ENCODE measurements around the gene ILDR1. TPM values are rescaled to one million over a fixed set of nuclear protein-coding genes. Genes with fewer than 3 reads are reported as not detected.

ILDR1 gene
- total and polyA plus RNA-seq, 2 donors (not counting 3 experiments of a cell fraction or from before 2014, with no cell fraction given) = not detected

DNA sequence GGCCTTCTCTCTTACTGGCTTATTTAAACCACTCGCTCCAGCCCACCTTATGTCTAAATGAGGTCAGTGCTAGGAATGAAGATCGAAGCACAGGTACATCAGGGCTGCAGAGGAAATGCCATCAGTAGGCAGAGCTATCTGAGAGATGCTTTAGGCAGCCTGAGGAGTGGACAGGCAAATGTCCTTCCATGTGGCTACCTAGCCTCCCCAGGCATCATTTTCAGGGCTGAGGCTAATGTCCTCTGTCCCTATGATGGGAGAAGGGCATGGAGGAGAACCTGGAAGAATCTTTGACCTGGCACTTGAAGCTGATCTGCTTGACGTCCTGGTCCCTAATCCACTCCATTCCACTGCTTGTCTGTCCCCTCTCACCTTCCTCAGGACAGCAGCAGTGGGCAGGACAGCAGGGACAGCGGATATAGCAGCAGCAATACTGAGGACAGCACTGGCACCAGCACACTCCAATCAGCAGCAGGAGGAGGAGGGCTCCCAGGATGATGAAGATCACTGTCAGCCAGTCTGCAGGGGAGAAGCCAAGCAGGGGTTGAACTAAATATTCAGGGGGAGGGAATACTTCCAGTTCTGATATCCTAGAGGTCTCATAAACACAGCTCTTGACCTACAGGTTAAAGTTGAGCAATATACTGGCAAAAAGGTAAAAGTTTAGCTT is 21.0 kb downstream of the ILDR1 start:
- DNase-seq (ENCODE audit: low read depth, low spot score) = no peak
- Histone ChIP-seq H4K20me1 (replicated peaks; ENCODE audit: control insufficient read depth, extremely low read depth, insufficient read depth, low read length) (no peaks in the 10 kb centered on the region), H3K4me1 (ENCODE audit: control insufficient read depth, extremely low read depth, insufficient read depth, low read length) (peaks cover 39% of the 10 kb centered on the region), H3K9me3 (replicated peaks; ENCODE audit: control insufficient read depth, insufficient read depth, low read length) (no peaks in the 10 kb centered on the region), H3K79me2 (ENCODE audit: control insufficient read depth, insufficient read depth, low read length) (no peaks in the 10 kb centered on the region), H3K27me3 (ENCODE audit: control insufficient read depth in 2 of 2, insufficient read depth in 2 of 2, low read length in 2 of 2) (peaks cover 0 to 5% of the 10 kb centered on the region in 2 experiments), H3K9me1 (replicated peaks; ENCODE audit: control insufficient read depth, extremely low read depth, insufficient read depth, low read length) (no peaks in the 10 kb centered on the region), H3K9ac (replicated peaks; ENCODE audit: extremely low read depth, insufficient read depth, low read length) (no peak overlapping the region), H3K36me3 (ENCODE audit: control insufficient read depth in 2 of 2, extremely low read depth in 1 of 2, insufficient read depth in 2 of 2, low read length in 2 of 2) (no peaks in the 10 kb centered on the region), H3K4me3 (replicated peaks in 1 of 3; ENCODE audit: insufficient read depth in 1 of 3, low read depth in 1 of 3, low read length in 3 of 3) (no peak overlapping the region), H3K27ac (ENCODE audit: insufficient read depth, low read depth, low read length) (no peak overlapping the region), H2AFZ (ENCODE audit: low read depth, low read length) (no peak overlapping the region), H3K4me2 (ENCODE audit: insufficient read depth, low read length) (no peak overlapping the region)
- ChIA-PET POLR2A (no interaction called here), CTCF (interaction anchor here (0.7 kb wide), 1 partner anchor 108 kb away, joined by 3 read pairs; no protein-coding TSS in a partner anchor)
- dilution Hi-C loops (cut with MboI; ENCODE audit: extremely low pct_ligation_motif_present, low sequenced_read_pairs) = no loop called here
- intact Hi-C loops (cut with micrococcal nuclease) = no loop called here
- FAIRE-seq = no peak
- no TSS peak for BruUV-seq (replicated peaks)
- no peak for TF ChIP-seq POLR2A (IDR thresholded peaks at IDR 0.05; ENCODE audit: low read depth, low read length)
- TF ChIP-seq, protein P1, sequence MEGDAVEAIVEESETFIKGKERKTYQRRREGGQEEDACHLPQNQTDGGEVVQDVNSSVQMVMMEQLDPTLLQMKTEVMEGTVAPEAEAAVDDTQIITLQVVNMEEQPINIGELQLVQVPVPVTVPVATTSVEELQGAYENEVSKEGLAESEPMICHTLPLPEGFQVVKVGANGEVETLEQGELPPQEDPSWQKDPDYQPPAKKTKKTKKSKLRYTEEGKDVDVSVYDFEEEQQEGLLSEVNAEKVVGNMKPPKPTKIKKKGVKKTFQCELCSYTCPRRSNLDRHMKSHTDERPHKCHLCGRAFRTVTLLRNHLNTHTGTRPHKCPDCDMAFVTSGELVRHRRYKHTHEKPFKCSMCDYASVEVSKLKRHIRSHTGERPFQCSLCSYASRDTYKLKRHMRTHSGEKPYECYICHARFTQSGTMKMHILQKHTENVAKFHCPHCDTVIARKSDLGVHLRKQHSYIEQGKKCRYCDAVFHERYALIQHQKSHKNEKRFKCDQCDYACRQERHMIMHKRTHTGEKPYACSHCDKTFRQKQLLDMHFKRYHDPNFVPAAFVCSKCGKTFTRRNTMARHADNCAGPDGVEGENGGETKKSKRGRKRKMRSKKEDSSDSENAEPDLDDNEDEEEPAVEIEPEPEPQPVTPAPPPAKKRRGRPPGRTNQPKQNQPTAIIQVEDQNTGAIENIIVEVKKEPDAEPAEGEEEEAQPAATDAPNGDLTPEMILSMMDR (IDR thresholded peaks at IDR 0.05; ENCODE audit: extremely low read depth in 1 of 2, insufficient read depth in 1 of 2, low read depth in 1 of 2, low read length in 2 of 2) = no peak
- no peak for TF ChIP-seq FOS (IDR thresholded peaks at IDR 0.05; ENCODE audit: borderline replicate concordance, insufficient read depth, low read length)
- TF ChIP-seq JUN (IDR thresholded peaks at IDR 0.05; ENCODE audit: borderline replicate concordance, insufficient read depth, insufficient read length, low read depth) = no peak

- Histone ChIP-seq H4K20me1 (replicated peaks; ENCODE audit: control insufficient read depth, extremely low read depth, insufficient read depth, low read length) (no peaks in the 10 kb centered on the region), H3K36me3 (ENCODE audit: control insufficient read depth in 2 of 2, extremely low read depth in 1 of 2, insufficient read depth in 2 of 2, low read length in 2 of 2) (no peaks in the 10 kb centered on the region), H3K27ac (ENCODE audit: insufficient read depth, low read depth, low read length) (no peak overlapping the region), H3K27me3 (ENCODE audit: control insufficient read depth in 2 of 2, insufficient read depth in 2 of 2, low read length in 2 of 2) (peaks cover 0 to 4% of the 10 kb centered on the region in 2 experiments), H2AFZ (ENCODE audit: low read depth, low read length) (no peak overlapping the region), H3K9ac (replicated peaks; ENCODE audit: extremely low read depth, insufficient read depth, low read length) (no peak overlapping the region), H3K4me3 (replicated peaks in 1 of 3; ENCODE audit: insufficient read depth in 1 of 3, low read depth in 1 of 3, low read length in 3 of 3) (no peak overlapping the region), H3K79me2 (ENCODE audit: control insufficient read depth, insufficient read depth, low read length) (no peaks in the 10 kb centered on the region), H3K4me2 (ENCODE audit: insufficient read depth, low read length) (no peak overlapping the region), H3K9me1 (replicated peaks; ENCODE audit: control insufficient read depth, extremely low read depth, insufficient read depth, low read length) (no peaks in the 10 kb centered on the region), H3K9me3 (replicated peaks; ENCODE audit: control insufficient read depth, insufficient read depth, low read length) (no peaks in the 10 kb centered on the region), H3K4me1 (ENCODE audit: control insufficient read depth, extremely low read depth, insufficient read depth, low read length) (peaks cover 50% of the 10 kb centered on the region)
- CTCF ChIA-PET = interaction anchor here (1.2 kb wide), 1 partner anchor 11 kb away, joined by 4 read pairs; no protein-coding TSS in a partner anchor
- no TSS peak for BruUV-seq (replicated peaks)
- dilution Hi-C loops (cut with MboI; ENCODE audit: extremely low pct_ligation_motif_present, low sequenced_read_pairs) = no loop called here
- intact Hi-C loops (cut with micrococcal nuclease) = loop anchor here (2.0 to 5.0 kb wide), 3 partner anchors 92 to 253 kb away; partner anchors contain the start of genes EAF2, GOLGB1 and IQCB1
- FAIRE-seq (no peak), DNase-seq (ENCODE audit: low read depth, low spot score) (no peak)
- no peak for TF ChIP-seq FOS (IDR thresholded peaks at IDR 0.05; ENCODE audit: borderline replicate concordance, insufficient read depth, low read length)
- POLR2A ChIA-PET = no interaction called here
These were observed 22.1 kb downstream of the ILDR1 start for GRCh38 chr3:121999931-122000330.
